ENCODE data around the gene ZAR1L. TPM values are rescaled to one million over a fixed set of nuclear protein-coding genes. Genes with fewer than 3 reads are reported as not detected.

ZAR1L gene
- total and polyA plus RNA-seq, 2 of the 4 experiments (the other 2 are of a cell fraction), result not detected

DNA sequence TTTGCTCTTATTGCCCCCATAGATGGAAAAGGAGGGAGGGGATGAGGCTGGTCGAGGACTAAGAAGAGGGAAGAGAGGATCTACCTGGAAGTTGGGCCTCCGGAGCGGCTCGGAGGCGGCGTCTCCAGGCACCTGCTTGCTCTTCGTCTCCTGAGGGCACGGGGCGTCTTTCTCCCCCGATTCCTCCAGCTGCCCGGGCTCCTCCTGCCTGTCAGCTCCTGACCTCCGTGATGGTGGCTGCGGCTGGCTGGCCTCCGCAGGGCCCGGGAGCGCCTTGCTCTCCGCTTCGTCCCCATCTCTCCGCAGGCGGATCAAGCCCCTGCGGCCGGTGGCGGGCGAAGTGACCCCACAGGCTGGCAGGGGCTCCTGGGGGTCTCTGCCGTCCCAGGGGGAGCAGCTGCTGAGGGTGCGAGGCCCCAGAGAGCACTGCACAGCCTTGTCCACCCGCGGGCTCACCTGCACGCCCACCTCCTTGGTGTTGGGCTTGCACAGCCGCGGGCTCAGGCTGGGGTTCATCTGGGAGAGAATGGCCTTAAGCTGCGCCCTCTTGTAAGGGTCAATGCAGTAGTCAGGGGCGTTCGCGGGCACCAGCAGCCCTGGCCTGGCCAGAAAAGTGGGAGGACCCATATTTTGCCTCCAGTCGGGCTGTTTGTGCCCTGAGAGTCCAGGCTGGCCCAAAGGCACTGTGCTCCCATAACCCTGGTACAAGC, 3.8 kb downstream of the ZAR1L start:
- H4K5ac ChIP-seq (ENCODE audit: low read depth, low read length), result no peak overlapping the region
- no peak overlapping the region for H2BK120ac ChIP-seq (ENCODE audit: low read depth, low read length)
- no peak overlapping the region for H3K4me2 ChIP-seq (ENCODE audit: low read depth, low read length)
- H2AK9ac ChIP-seq (replicated peaks; ENCODE audit: low read depth, low read length, poor library complexity), result no peak overlapping the region
- no peak overlapping the region for H3K56ac ChIP-seq (ENCODE audit: extremely low read depth, insufficient read depth, low read length)
- ChIA-PET CTCF (interaction anchor here (0.9 kb wide), 1 partner anchor 399 kb away, joined by 3 read pairs; no protein-coding TSS in a partner anchor), POLR2A (ENCODE audit: unreplicated experiment) (no interaction called here)
- no peak overlapping the region for H3K27ac ChIP-seq (ENCODE audit: insufficient read depth, low read length)
- no peak overlapping the region for H2AK5ac ChIP-seq (ENCODE audit: low read depth, low read length)
- H2BK20ac ChIP-seq (ENCODE audit: low read depth, low read length), result no peak overlapping the region
- ATAC-seq (ENCODE audit: low read depth) (no peak), DNase-seq (no peak)
- intact Hi-C loops (cut with micrococcal nuclease), result loop anchor here (5.0 kb wide), 2 partner anchors 49 to 279 kb away; partner anchors contain the start of gene FRY
- H3K9me1 ChIP-seq (ENCODE audit: insufficient read depth, low read length), result 0 out of 2 replicates have a peak, but pooled peaks cover 2% of the 10 kb centered on the region
- H3K14ac ChIP-seq (replicated peaks; ENCODE audit: low read depth, low read length), result no peak overlapping the region
- no peaks in the 10 kb centered on the region for H3K9me3 ChIP-seq (ENCODE audit: control insufficient read depth, insufficient read depth, low read length)
- no peak overlapping the region for H3K4ac ChIP-seq (ENCODE audit: low read depth, low read length)
- no peaks in the 10 kb centered on the region for H3K36me3 ChIP-seq (ENCODE audit: control insufficient read depth, insufficient read depth, low read length)
- no peak overlapping the region for H2BK15ac ChIP-seq (ENCODE audit: low read depth, low read length)
- no peak overlapping the region for H3K4me3 ChIP-seq (ENCODE audit: insufficient read depth, low read depth, low read length)
- H3K79me1 ChIP-seq (ENCODE audit: low read depth in 1 of 2, low read length in 2 of 2), result peaks cover 0 to 14% of the 10 kb centered on the region in 2 experiments; a peak in 2 of 4 replicates
- H3K4me1 ChIP-seq (ENCODE audit: control insufficient read depth, insufficient read depth, low read length), result peaks cover 8% of the 10 kb centered on the region
- H3K18ac ChIP-seq (ENCODE audit: low read depth, low read length), result no peak overlapping the region
- H2AFZ ChIP-seq (replicated peaks; ENCODE audit: low read length, poor library complexity), result no peak overlapping the region
- H3K23ac ChIP-seq (ENCODE audit: low read depth, low read length), result no peak overlapping the region
- H3K9ac ChIP-seq (ENCODE audit: low read depth, low read length), result no peak overlapping the region
- no peaks in the 10 kb centered on the region for H4K20me1 ChIP-seq (ENCODE audit: insufficient read depth, low read length)
- H2BK5ac ChIP-seq (ENCODE audit: low read depth, low read length, poor library complexity, severe bottlenecking), result no peak overlapping the region
- in situ Hi-C loops (cut with MboI; ENCODE audit: low sequenced_read_pairs), result loop anchor here (5.0 kb wide), 2 partner anchors 289 to 399 kb away; no protein-coding TSS in a partner anchor
- BruUV-seq (replicated peaks), result no TSS peak
- no peak overlapping the region for H4K8ac ChIP-seq (ENCODE audit: low read depth in 2 of 2, low read length in 2 of 2)
- 89% methylated on average over 23 of the region's 36 CpGs; no CpG with 5 or more reads in 1 of the 2 experiments for WGBS, 2 experiments (ENCODE audit: extremely low coverage in 2 of 2, insufficient read length in 1 of 2)
- dilution Hi-C loops (cut with HindIII; ENCODE audit: low sequenced_read_pairs, unreplicated experiment), result no loop called here
- H3K27me3 ChIP-seq (ENCODE audit: control insufficient read depth, insufficient read depth, low read length), result no peaks in the 10 kb centered on the region
- H4K91ac ChIP-seq (ENCODE audit: insufficient read depth, low read depth, low read length), result no peak overlapping the region
- TF ChIP-seq MAFK (IDR thresholded peaks at IDR 0.05; ENCODE audit: low read depth, low read length) (no peak), MAZ (IDR thresholded peaks at IDR 0.05; ENCODE audit: borderline replicate concordance, low read depth, low read length) (no peak), POLR2A (IDR thresholded peaks at IDR 0.05; ENCODE audit: low read depth, low read length) (no peak), RAD21 (IDR thresholded peaks at IDR 0.05; ENCODE audit: low read length) (no peak), RFX5 (IDR thresholded peaks at IDR 0.05; ENCODE audit: low read depth, low read length) (no peak), MXI1 (IDR thresholded peaks at IDR 0.05; ENCODE audit: borderline replicate concordance, low read depth, low read length) (no peak), CEBPB (IDR thresholded peaks at IDR 0.05; ENCODE audit: low read depth, low read length) (no peak), RCOR1 (IDR thresholded peaks at IDR 0.05; ENCODE audit: insufficient replicate concordance, low read length) (no peak), NFE2L2 (IDR thresholded peaks at IDR 0.05; ENCODE audit: low read depth, low read length) (no peak), SMC3 (IDR thresholded peaks at IDR 0.05; ENCODE audit: low read depth, low read length) (no peak), FOS (IDR thresholded peaks at IDR 0.05; ENCODE audit: low read depth, low read length) (no peak), BHLHE40 (IDR thresholded peaks at IDR 0.05; ENCODE audit: low read depth, low read length) (no peak)
- TF ChIP-seq, protein P1, sequence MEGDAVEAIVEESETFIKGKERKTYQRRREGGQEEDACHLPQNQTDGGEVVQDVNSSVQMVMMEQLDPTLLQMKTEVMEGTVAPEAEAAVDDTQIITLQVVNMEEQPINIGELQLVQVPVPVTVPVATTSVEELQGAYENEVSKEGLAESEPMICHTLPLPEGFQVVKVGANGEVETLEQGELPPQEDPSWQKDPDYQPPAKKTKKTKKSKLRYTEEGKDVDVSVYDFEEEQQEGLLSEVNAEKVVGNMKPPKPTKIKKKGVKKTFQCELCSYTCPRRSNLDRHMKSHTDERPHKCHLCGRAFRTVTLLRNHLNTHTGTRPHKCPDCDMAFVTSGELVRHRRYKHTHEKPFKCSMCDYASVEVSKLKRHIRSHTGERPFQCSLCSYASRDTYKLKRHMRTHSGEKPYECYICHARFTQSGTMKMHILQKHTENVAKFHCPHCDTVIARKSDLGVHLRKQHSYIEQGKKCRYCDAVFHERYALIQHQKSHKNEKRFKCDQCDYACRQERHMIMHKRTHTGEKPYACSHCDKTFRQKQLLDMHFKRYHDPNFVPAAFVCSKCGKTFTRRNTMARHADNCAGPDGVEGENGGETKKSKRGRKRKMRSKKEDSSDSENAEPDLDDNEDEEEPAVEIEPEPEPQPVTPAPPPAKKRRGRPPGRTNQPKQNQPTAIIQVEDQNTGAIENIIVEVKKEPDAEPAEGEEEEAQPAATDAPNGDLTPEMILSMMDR (conservative IDR thresholded peaks at IDR 0.05; ENCODE audit: low read depth, low read length), result no peak
- TF ChIP-seq, protein P2, sequence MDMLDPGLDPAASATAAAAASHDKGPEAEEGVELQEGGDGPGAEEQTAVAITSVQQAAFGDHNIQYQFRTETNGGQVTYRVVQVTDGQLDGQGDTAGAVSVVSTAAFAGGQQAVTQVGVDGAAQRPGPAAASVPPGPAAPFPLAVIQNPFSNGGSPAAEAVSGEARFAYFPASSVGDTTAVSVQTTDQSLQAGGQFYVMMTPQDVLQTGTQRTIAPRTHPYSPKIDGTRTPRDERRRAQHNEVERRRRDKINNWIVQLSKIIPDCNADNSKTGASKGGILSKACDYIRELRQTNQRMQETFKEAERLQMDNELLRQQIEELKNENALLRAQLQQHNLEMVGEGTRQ (IDR thresholded peaks at IDR 0.05; ENCODE audit: low read depth, low read length), result no peak
- TF ChIP-seq, protein P3, sequence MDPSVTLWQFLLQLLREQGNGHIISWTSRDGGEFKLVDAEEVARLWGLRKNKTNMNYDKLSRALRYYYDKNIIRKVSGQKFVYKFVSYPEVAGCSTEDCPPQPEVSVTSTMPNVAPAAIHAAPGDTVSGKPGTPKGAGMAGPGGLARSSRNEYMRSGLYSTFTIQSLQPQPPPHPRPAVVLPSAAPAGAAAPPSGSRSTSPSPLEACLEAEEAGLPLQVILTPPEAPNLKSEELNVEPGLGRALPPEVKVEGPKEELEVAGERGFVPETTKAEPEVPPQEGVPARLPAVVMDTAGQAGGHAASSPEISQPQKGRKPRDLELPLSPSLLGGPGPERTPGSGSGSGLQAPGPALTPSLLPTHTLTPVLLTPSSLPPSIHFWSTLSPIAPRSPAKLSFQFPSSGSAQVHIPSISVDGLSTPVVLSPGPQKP (IDR thresholded peaks at IDR 0.05; ENCODE audit: borderline replicate concordance, low read depth, low read length), result no peak
